ENCODE data around the gene LMO1. TPM values are rescaled to one million over a fixed set of nuclear protein-coding genes. Genes with fewer than 3 reads are reported as not detected.

LMO1 gene
- total RNA-seq, 6 experiments from 2014 or later, result not detected

- no peaks in the 10 kb centered on the region for H3K27me3 ChIP-seq
- ATAC-seq (no peak), DNase-seq (peak in 1 of 3 donors; percentile 21)
- 29% methylated on average over 1 of the region's 7 CpGs for WGBS (ENCODE audit: insufficient coverage, low coverage, low lambda C conversion rate, missing lambda C conversion rate)
- no peaks in the 10 kb centered on the region for H3K4me1 ChIP-seq
- no peak overlapping the region for H3K4me3 ChIP-seq
- H3K27ac ChIP-seq, result no peak overlapping the region
- no peaks in the 10 kb centered on the region for H3K36me3 ChIP-seq
- H3K9me3 ChIP-seq, result no peaks in the 10 kb centered on the region
- TF ChIP-seq POLR2A (IDR thresholded peaks at IDR 0.05), result no peak
- no peak for TF ChIP-seq CTCF (IDR thresholded peaks at IDR 0.05)
- intact Hi-C loops (cut with DNase I), result no loop called here
These were observed 14.0 kb upstream of the LMO1 start for GRCh38 chr11:8277691-8278090.

- DNase-seq (no peak), ATAC-seq (no peak)
- Histone ChIP-seq H3K4me1 (no peaks in the 10 kb centered on the region), H3K9me3 (no peaks in the 10 kb centered on the region), H3K36me3 (no peaks in the 10 kb centered on the region), H3K27me3 (no peaks in the 10 kb centered on the region), H3K4me3 (no peak overlapping the region), H3K27ac (no peak overlapping the region)
- TF ChIP-seq POLR2A (IDR thresholded peaks at IDR 0.05) (no peak), CTCF (IDR thresholded peaks at IDR 0.05) (no peak)
- WGBS (ENCODE audit: insufficient coverage, low coverage, low lambda C conversion rate, missing lambda C conversion rate), result 82% methylated on average over 4 of the region's 4 CpGs
- intact Hi-C loops (cut with DNase I), result no loop called here
These were observed 12.8 kb upstream of the LMO1 start for GRCh38 chr11:8276528-8276927.

GRCh38 chr11:8273287-8273686 is 9.6 kb upstream of the LMO1 start:
- no peak for ATAC-seq
- H3K4me3 ChIP-seq, result no peak overlapping the region
- DNase-seq, result no peak
- H3K27ac ChIP-seq, result no peak overlapping the region
- no peak for TF ChIP-seq CTCF (IDR thresholded peaks at IDR 0.05)
- TF ChIP-seq POLR2A (IDR thresholded peaks at IDR 0.05), result no peak
- intact Hi-C loops (cut with DNase I), result no loop called here
- H3K36me3 ChIP-seq, result no peaks in the 10 kb centered on the region
- H3K4me1 ChIP-seq, result peaks cover 0 to 1% (median 0%) of the 10 kb centered on the region in 4 donors
- H3K27me3 ChIP-seq, result peaks cover 0 to 3% of the 10 kb centered on the region in 2 donors
- no peaks in the 10 kb centered on the region for H3K9me3 ChIP-seq

- 96% methylated on average over 3 of the region's 5 CpGs for WGBS (ENCODE audit: insufficient coverage, low coverage, low lambda C conversion rate, missing lambda C conversion rate)
- TF ChIP-seq CTCF (IDR thresholded peaks at IDR 0.05) (no peak), POLR2A (IDR thresholded peaks at IDR 0.05) (no peak)
- DNase-seq (peak in 1 of 3 donors; percentile 10), ATAC-seq (no peak)
- H3K27ac ChIP-seq, result no peak overlapping the region
- H3K4me3 ChIP-seq, result no peak overlapping the region
- intact Hi-C loops (cut with DNase I), result no loop called here
- H3K27me3 ChIP-seq, result peaks cover 6 to 16% of the 10 kb centered on the region in 2 donors
- H3K9me3 ChIP-seq, result no peaks in the 10 kb centered on the region
- H3K36me3 ChIP-seq, result no peaks in the 10 kb centered on the region
- H3K4me1 ChIP-seq, result peaks cover 0 to 8% (median 0%) of the 10 kb centered on the region in 4 donors
These were observed 7.6 kb upstream of the LMO1 start for GRCh38 chr11:8271106-8271886.

Measured in right lobe of liver (tissue), 6 donors.